IMR-90 (cell line): ENCODE measurements around the gene MYO1H. TPM values are rescaled to one million over a fixed set of nuclear protein-coding genes. Genes with fewer than 3 reads are reported as not detected.

ENCODE experiments used
- ATAC-seq: fragments of 200-7000 bp; cut with Tn5 transposase; 2 replicates; pipeline ENCODE4 v1.9.1; 2020; ENCODE audit warnings: low read depth, mild to moderate bottlenecking, moderate library complexity
- BruUV-seq: library from RNA; stranded (reverse); fragments of 400-500 nt; replicated peaks from 2 replicates; lab custom pipeline; 2021; lab: Mats Ljungman, UMichigan
- CTCF ChIA-PET: fragments of 300-600 bp; formaldehyde crosslinking; extraction: SDS; loops from one replicate; lab custom pipeline; 2021; ENCODE audit warnings: antibody characterized with exemption; lab: Yijun Ruan, JAX
- POLR2A ChIA-PET: fragments of 300-600 bp; sonication (Branson Sonifier 250); formaldehyde crosslinking; loops from one replicate; lab custom pipeline; 2022; ENCODE audit warnings: antibody characterized with exemption; ENCODE audit not compliant: unreplicated experiment; lab: Charles Lee
- DNase-seq: peaks from one replicate; pipeline ENCODE4 v3.0.0; 2013
- H2AFZ ChIP-seq: replicated peaks from 2 replicates; pipeline ENCODE3; 2013; ENCODE audit warnings: low read length, mild to moderate bottlenecking; ENCODE audit not compliant: poor library complexity
- H2AK5ac ChIP-seq: 2 replicates; pipeline ENCODE4 v1.6.1; 2013; ENCODE audit warnings: low read depth, low read length, inconsistent platforms
- H2AK9ac ChIP-seq: replicated peaks from 2 replicates; pipeline ENCODE3; 2013; ENCODE audit warnings: mild to moderate bottlenecking, low read depth, low read length, moderate library complexity; ENCODE audit not compliant: poor library complexity
- H2BK120ac ChIP-seq: 2 replicates; pipeline ENCODE4 v1.6.1; 2013; ENCODE audit warnings: low read depth, low read length, inconsistent platforms
- H2BK15ac ChIP-seq: 3 replicates; pipeline ENCODE4 v1.6.1; 2013; ENCODE audit warnings: low read depth, low read length, inconsistent platforms
- H2BK20ac ChIP-seq: 2 replicates; pipeline ENCODE4 v1.6.1; 2013; ENCODE audit warnings: low read depth, mild to moderate bottlenecking, inconsistent platforms, low read length, moderate library complexity
- H2BK5ac ChIP-seq: 2 replicates; pipeline ENCODE4 v1.6.1; 2013; ENCODE audit warnings: mild to moderate bottlenecking, low read depth, low read length, inconsistent platforms; ENCODE audit not compliant: poor library complexity, severe bottlenecking
- H3K14ac ChIP-seq: replicated peaks from 2 replicates; pipeline ENCODE4 v1.6.1; 2013; ENCODE audit warnings: low read depth, low read length, inconsistent platforms
- H3K18ac ChIP-seq: 2 replicates; pipeline ENCODE4 v1.6.1; 2013; ENCODE audit warnings: low read depth, low read length, control low read depth
- H3K23ac ChIP-seq: 2 replicates; pipeline ENCODE4 v1.6.1; 2013; ENCODE audit warnings: low read depth, low read length, inconsistent platforms
- H3K27ac ChIP-seq: 2 replicates; pipeline ENCODE4 v1.5.1; 2013; ENCODE audit warnings: mild to moderate bottlenecking, control low read depth, low read length; ENCODE audit not compliant: insufficient read depth
- H3K27me3 ChIP-seq: 2 replicates; pipeline ENCODE4 v1.6.1; 2013; ENCODE audit warnings: low read length; ENCODE audit not compliant: control insufficient read depth, insufficient read depth
- H3K36me3 ChIP-seq: 2 replicates; pipeline ENCODE4 v1.6.1; 2013; ENCODE audit warnings: low read length, mixed read lengths; ENCODE audit not compliant: control insufficient read depth, insufficient read depth
- H3K4ac ChIP-seq: 2 replicates; pipeline ENCODE4 v1.6.1; 2013; ENCODE audit warnings: low read depth, low read length, inconsistent platforms
- H3K4me1 ChIP-seq: 2 replicates; pipeline ENCODE4 v1.6.1; 2013; ENCODE audit warnings: low read length, mixed read lengths; ENCODE audit not compliant: control insufficient read depth, insufficient read depth
- H3K4me2 ChIP-seq: 2 replicates; pipeline ENCODE4 v1.6.1; 2013; ENCODE audit warnings: low read depth, mild to moderate bottlenecking, control low read depth, low read length, moderate library complexity
- H3K4me3 ChIP-seq: 2 replicates; pipeline ENCODE4 v1.5.1; 2013; ENCODE audit warnings: low read depth, mild to moderate bottlenecking, control low read depth, low read length, moderate library complexity; ENCODE audit not compliant: insufficient read depth
- H3K56ac ChIP-seq: 2 replicates; pipeline ENCODE4 v1.6.1; 2013; ENCODE audit warnings: low read length, inconsistent platforms; ENCODE audit not compliant: insufficient read depth; ENCODE audit errors: extremely low read depth
- H3K79me1 ChIP-seq, 2 experiments: 2 replicates each; pipeline ENCODE4 v1.6.1; 2013; ENCODE audit warnings: low read length in 2 of 2, inconsistent platforms in 1 of 2, low read depth in 1 of 2
- H3K9ac ChIP-seq: 2 replicates; pipeline ENCODE4 v1.6.1; 2013; ENCODE audit warnings: low read depth, low read length, control low read depth
- H3K9me1 ChIP-seq: 2 replicates; pipeline ENCODE4 v1.6.1; 2013; ENCODE audit warnings: low read length, inconsistent platforms; ENCODE audit not compliant: insufficient read depth
- H3K9me3 ChIP-seq: 2 replicates; pipeline ENCODE4 v1.6.1; 2013; ENCODE audit warnings: low read length; ENCODE audit not compliant: control insufficient read depth, insufficient read depth
- H4K20me1 ChIP-seq: 2 replicates; pipeline ENCODE4 v1.6.1; 2013; ENCODE audit warnings: low read length, inconsistent platforms; ENCODE audit not compliant: insufficient read depth
- H4K5ac ChIP-seq: 2 replicates; pipeline ENCODE4 v1.6.1; 2013; ENCODE audit warnings: mild to moderate bottlenecking, low read depth, low read length, control low read depth
- H4K8ac ChIP-seq, 2 experiments: 2 replicates each; pipeline ENCODE4 v1.6.1; 2013; ENCODE audit warnings: low read depth in 2 of 2, low read length in 2 of 2, control low read depth in 1 of 2, inconsistent platforms in 1 of 2
- H4K91ac ChIP-seq: 2 replicates; pipeline ENCODE4 v1.6.1; 2013; ENCODE audit warnings: low read depth, low read length, inconsistent platforms; ENCODE audit not compliant: insufficient read depth
- BHLHE40 ChIP-seq: fragments of 150-350 bp; IDR thresholded peaks from 2 replicates; pipeline ENCODE4 v1.6.1; 2016; ENCODE audit warnings: mild to moderate bottlenecking, low read depth, low read length
- CHD1 ChIP-seq: IDR thresholded peaks from 2 replicates; pipeline ENCODE4 v1.6.1; 2012; ENCODE audit warnings: low read depth, low read length, improper control_type of control experiment
- MAFK ChIP-seq: IDR thresholded peaks from 2 replicates; pipeline ENCODE4 v1.6.1; 2012; ENCODE audit warnings: low read depth, low read length, improper control_type of control experiment
- MXI1 ChIP-seq: IDR thresholded peaks from 2 replicates; pipeline ENCODE4 v1.6.1; 2012; ENCODE audit warnings: low read depth, mild to moderate bottlenecking, low read length, moderate library complexity, borderline replicate concordance
- POLR2A ChIP-seq: IDR thresholded peaks from 2 replicates; pipeline ENCODE4 v1.6.1; 2012; ENCODE audit warnings: mild to moderate bottlenecking, low read depth, low read length
- RAD21 ChIP-seq: IDR thresholded peaks from 2 replicates; pipeline ENCODE4 v1.6.1; 2012; ENCODE audit warnings: low read length, improper control_type of control experiment
- RCOR1 ChIP-seq: IDR thresholded peaks from 2 replicates; pipeline ENCODE4 v1.6.1; 2012; ENCODE audit warnings: mild to moderate bottlenecking, low read length, improper control_type of control experiment; ENCODE audit not compliant: insufficient replicate concordance
- SMC3 ChIP-seq: fragments of 150-350 bp; IDR thresholded peaks from 2 replicates; pipeline ENCODE4 v1.6.1; 2016; ENCODE audit warnings: low read depth, mild to moderate bottlenecking, antibody characterized with exemption, low read length, moderate library complexity
- WGBS, 2 experiments: methylation state at CpG; one replicate each; pipeline versions ENCODE4 v1.1.5 to v1.1.7; 2013; ENCODE audit warnings: missing lambda C conversion rate in 2 of 2; ENCODE audit not compliant: insufficient read length in 1 of 2; ENCODE audit errors: extremely low coverage in 2 of 2; 5-methylcytosine and 5-hydroxymethylcytosine counted together
- dilution Hi-C: fragments of 300-500 bp; cut with HindIII; formaldehyde crosslinking; loops from one replicate; pipeline ENCODE4 v1.14.3; 2018; ENCODE audit warnings: low sequenced_read_pairs; ENCODE audit not compliant: unreplicated experiment
- in situ Hi-C: fragments of 300-500 bp; cut with MboI; formaldehyde crosslinking; loops from 3 replicates; pipeline ENCODE4 v1.14.3; 2019; ENCODE audit warnings: low sequenced_read_pairs, inconsistent platforms, mixed read lengths
- intact Hi-C: fragments of 100-400 bp; cut with micrococcal nuclease; formaldehyde crosslinking; loops from 2 replicates; pipeline ENCODE4 v1.10.0; 2022
- polyA plus RNA-seq, 3 experiments: library from polyadenylated mRNA; depleted of rRNA; stranded (reverse); fragments of >200 nt; gene quantifications; 2 replicates each; pipeline ENCODE4 v1.2.3, GENCODE V29; 2012; ENCODE audit warnings: low replicate concordance in 1 of 3
- total RNA-seq: library from RNA; depleted of rRNA; stranded (reverse); fragments of >200 nt; gene quantifications from 2 replicates; pipeline ENCODE4 v1.2.3, GENCODE V29; 2012
- TF ChIP-seq, protein P1 (sequence below): fragments of 150-350 bp; IDR thresholded peaks from 2 replicates; pipeline ENCODE4 v1.6.1; 2017; ENCODE audit warnings: mild to moderate bottlenecking, antibody characterized with exemption, low read length, low read depth

The MYO1H gene
- total and polyA plus RNA-seq, 2 of the 4 experiments (the other 2 are of a cell fraction) = not detected

DNA sequence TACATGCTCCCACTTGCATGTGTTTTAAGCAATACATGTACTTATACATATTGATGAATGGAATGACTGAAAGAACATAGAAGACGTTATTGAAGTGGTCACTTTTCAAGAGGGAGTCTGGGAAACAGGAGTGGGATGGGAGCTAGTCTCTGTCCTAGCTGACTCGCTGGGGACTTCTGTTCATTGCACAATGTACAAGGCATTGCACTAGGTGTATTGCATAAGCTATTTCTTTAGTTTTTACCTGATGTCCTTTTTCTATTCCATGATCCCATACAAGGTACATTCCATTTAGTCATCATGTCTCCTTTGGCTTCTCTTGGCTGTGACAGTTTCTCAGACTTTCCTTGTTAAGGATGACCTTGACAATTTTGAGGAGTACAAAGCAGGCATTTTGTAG, 4.0 kb upstream of the MYO1H start:
- H3K27me3 ChIP-seq = peaks cover 4% of the 10 kb centered on the region
- intact Hi-C loops (no loop called here), dilution Hi-C loops (no loop called here), in situ Hi-C loops (no loop called here)
- H2BK120ac ChIP-seq = no peak overlapping the region
- no peak overlapping the region for H3K9ac ChIP-seq
- no peak overlapping the region for H2BK5ac ChIP-seq
- H3K36me3 ChIP-seq = no peaks in the 10 kb centered on the region
- no CpG with 5 or more reads among the region's 2 CpGs for WGBS, 2 experiments
- no peak overlapping the region for H2BK15ac ChIP-seq
- no peaks in the 10 kb centered on the region for H3K79me1 ChIP-seq
- no peak overlapping the region for H4K91ac ChIP-seq
- H3K14ac ChIP-seq = no peak overlapping the region
- H3K9me3 ChIP-seq = no peaks in the 10 kb centered on the region
- H3K4ac ChIP-seq = no peak overlapping the region
- ChIA-PET POLR2A (no interaction called here), CTCF (interaction anchor here (0.7 kb wide), 1 partner anchor 8 kb away, joined by 3 read pairs; no protein-coding TSS in a partner anchor)
- no peak overlapping the region for H3K23ac ChIP-seq
- no peak overlapping the region for H3K4me2 ChIP-seq
- H4K8ac ChIP-seq = no peak overlapping the region
- H3K4me1 ChIP-seq = no peaks in the 10 kb centered on the region
- ATAC-seq = no peak
- no peak overlapping the region for H2BK20ac ChIP-seq
- no peak overlapping the region for H2AK5ac ChIP-seq
- no TSS peak for BruUV-seq
- H3K56ac ChIP-seq = no peak overlapping the region
- TF ChIP-seq, protein P1, sequence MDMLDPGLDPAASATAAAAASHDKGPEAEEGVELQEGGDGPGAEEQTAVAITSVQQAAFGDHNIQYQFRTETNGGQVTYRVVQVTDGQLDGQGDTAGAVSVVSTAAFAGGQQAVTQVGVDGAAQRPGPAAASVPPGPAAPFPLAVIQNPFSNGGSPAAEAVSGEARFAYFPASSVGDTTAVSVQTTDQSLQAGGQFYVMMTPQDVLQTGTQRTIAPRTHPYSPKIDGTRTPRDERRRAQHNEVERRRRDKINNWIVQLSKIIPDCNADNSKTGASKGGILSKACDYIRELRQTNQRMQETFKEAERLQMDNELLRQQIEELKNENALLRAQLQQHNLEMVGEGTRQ = no peak
- TF ChIP-seq RCOR1 = no peak
- TF ChIP-seq MXI1 = no peak
- no peak for TF ChIP-seq RAD21
- no peak for TF ChIP-seq BHLHE40
- TF ChIP-seq CHD1 = no peak
- no peak for TF ChIP-seq POLR2A
- TF ChIP-seq SMC3 = no peak
- TF ChIP-seq MAFK = no peak
- H3K9me1 ChIP-seq = no peaks in the 10 kb centered on the region
- no peak for DNase-seq
- no peak overlapping the region for H2AK9ac ChIP-seq
- no peak overlapping the region for H3K18ac ChIP-seq
- H4K20me1 ChIP-seq = no peaks in the 10 kb centered on the region
- H3K27ac ChIP-seq = no peak overlapping the region
- H2AFZ ChIP-seq = no peak overlapping the region
- no peak overlapping the region for H4K5ac ChIP-seq
- no peak overlapping the region for H3K4me3 ChIP-seq
